Heart right ventricle (tissue), 16 donors: ENCODE measurements around the gene DPAGT1. TPM values are rescaled to one million over a fixed set of nuclear protein-coding genes. Genes with fewer than 3 reads are reported as not detected.
"Not testable (repeated sequence)": the region's sequence is repeated elsewhere in the genome, so short reads cannot be mapped to it uniquely, and the experiment has no call there.

Experiments used
- ATAC-seq, 8 donors: fragments of 200-7000 bp; cut with Tn5 transposase; one replicate each; pipeline ENCODE4 v1.9.1; 2020; ENCODE audit warnings: mild to moderate bottlenecking in 8 of 8, moderate library complexity in 8 of 8, moderate number of reproducible peaks in 1 of 8
- DNase-seq, 2 donors: peaks; one replicate each; pipeline ENCODE4 v3.0.0-alpha.2; 2020
- H3K27ac ChIP-seq, 10 donors: fragments of 200-600 bp; sonication (generic) in 2 of 10; one replicate each; pipeline versions ENCODE4 v1.5.0 to v1.8.0; 2020 to 2022; ENCODE audit warnings: mild to moderate bottlenecking in 3 of 10
- H3K27me3 ChIP-seq, 7 donors: fragments of 200-600 bp; one replicate each; pipeline ENCODE4 v1.8.0; 2021 to 2022; ENCODE audit warnings: mild to moderate bottlenecking in 2 of 7
- H3K36me3 ChIP-seq, 9 donors: fragments of 200-600 bp; sonication (generic) in 1 of 9; one replicate each; pipeline versions ENCODE4 v1.5.0 to v1.8.0; 2020 to 2022; ENCODE audit warnings: mild to moderate bottlenecking in 2 of 9
- H3K4me1 ChIP-seq, 9 donors: fragments of 200-600 bp; sonication (generic) in 1 of 9; one replicate each; pipeline versions ENCODE4 v1.5.0 to v1.8.0; 2020 to 2022; ENCODE audit warnings: mild to moderate bottlenecking in 4 of 9
- H3K4me3 ChIP-seq, 10 donors: fragments of 200-600 bp; sonication (generic) in 2 of 10; one replicate each; pipeline versions ENCODE4 v1.5.0 to v1.8.0; 2020 to 2022; ENCODE audit warnings: mild to moderate bottlenecking in 7 of 10, moderate library complexity in 2 of 10
- H3K9me3 ChIP-seq, 11 donors: fragments of 200-600 bp in 10 of 11; sonication (generic) in 2 of 11; one replicate each; pipeline versions ENCODE4 v1.5.0 to v1.8.0; 2013 to 2022; ENCODE audit warnings: mild to moderate bottlenecking in 2 of 11, control low read depth in 1 of 11, moderate library complexity in 1 of 11
- CTCF ChIP-seq, 9 donors: fragments of 200-600 bp; sonication (generic) in 2 of 9; IDR thresholded peaks; one replicate each; pipeline versions ENCODE4 v1.5.0 to v1.8.0; 2021 to 2022; ENCODE audit warnings: antibody characterized with exemption in 9 of 9, mild to moderate bottlenecking in 5 of 9, moderate library complexity in 1 of 9
- WGBS, 2 donors: extraction: QIAGEN DNeasy Blood & Tissue Kit; methylation state at CpG; one replicate each; pipeline ENCODE4 v1.1.7; 2013; ENCODE audit warnings: inconsistent platforms in 1 of 2; 5-methylcytosine and 5-hydroxymethylcytosine counted together
- intact Hi-C, 10 donors: fragments of 100-400 bp; cut with DNase I; formaldehyde crosslinking; loops; one replicate each; pipeline versions ENCODE4 v1.11.1 to v1.14.2; 2022
- polyA plus RNA-seq, 2 donors: library from polyadenylated mRNA; stranded (reverse); fragments of 200-250 nt; gene quantifications; one replicate each; pipeline ENCODE4 v1.2.3, GENCODE V29; 2013
- total RNA-seq, 10 donors: library from RNA; stranded (reverse); fragmentation: NEBNext Ultra II Directional in 3 of 10; extraction: Animal tissue kit (Norgen Biotek cat#: 25700) in 3 of 10; gene quantifications; one replicate each; pipeline versions ENCODE4 v1.2.1 to v1.2.4, GENCODE V29; 2021 to 2023
- donor health status: Arrhythmogenic right ventricular cardiomyopathy.
- donor health status: ischemic (EF 13 %, LVEDD 7.1; RV severe dilation, severe dysfunction).
- donor health status: healthy with polysubstance abuse.
- donor health status: DM: no; HTN: yes; CAD: no.
- donor health status: DM: no; HTN: no; CAD: no.
- donor health status: ischemic (EF 25% LVEDD 6.9; RV normal size, moderate dysfunction).
- donor health status: ischemic (EF 25% LVEDD 5.7; RV mildly dilated, moderate dysfunction).
- donor health status: healthy.
- donor health status: DM: yes; HTN: yes; CAD: no.
- donor health status: Ischemic cardiomyopathy.
- donor health status: ischemic (EF 35%, LVEDD 5.7; RV mildly dilated, moderate dysfunction).
- donor health status: nonischemic (EF 11% LVEDD 7.7; RV severe dilation, severe dysfunction).
- donor health status: DM: yes; HTN: yes; CAD: no.
- donor health status: PGD.
- donor health status: ischemic (EF 29% LVEDD 5.4; RV normal size, mild dysfunction).
- donor health status: nonischemic (EF 23%, LVEDD 6.1; RV moderate dilation, normal function).

Gene DPAGT1
- total and polyA plus RNA-seq, 12 donors = 8.6 to 24.3 (median 16.5) TPM

DNA sequence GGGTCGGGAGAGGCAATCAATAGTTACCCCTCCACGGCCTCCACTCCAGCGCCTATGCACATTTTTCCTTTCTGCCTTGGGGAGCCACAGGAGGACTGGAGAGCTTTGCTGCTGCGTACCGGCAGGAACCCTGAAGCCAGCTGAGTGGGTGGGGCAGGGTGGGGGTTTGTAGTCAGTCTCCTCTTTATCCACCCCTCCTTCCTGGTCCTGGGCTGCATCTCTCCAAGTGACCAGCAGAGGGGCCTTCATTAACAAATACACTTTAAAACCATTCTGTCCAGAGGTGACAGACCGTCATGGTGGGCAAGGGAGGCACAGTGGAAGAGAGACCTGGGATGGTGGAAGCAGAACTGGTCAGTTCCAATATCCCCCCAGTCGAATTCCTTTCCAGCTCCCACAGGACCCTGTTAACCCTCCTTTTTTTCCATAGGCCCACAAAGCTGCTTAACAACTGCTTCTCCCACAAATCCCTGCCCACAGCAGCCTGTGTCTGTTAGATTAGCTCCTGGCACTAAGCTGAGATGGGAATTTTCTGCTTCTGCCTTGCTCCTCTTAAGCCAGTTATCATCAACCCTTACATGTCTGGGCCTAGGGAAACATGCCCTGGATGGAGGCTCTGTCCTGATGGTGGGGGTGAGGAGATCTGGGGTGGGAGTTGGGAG lies 43.3 kb upstream of the DPAGT1 start:
- H3K4me1 ChIP-seq = peaks cover 0 to 20% (median 11%) of the 10 kb centered on the region in 9 donors
- intact Hi-C loops = loop anchor here (2.0 to 10.0 kb wide), 6 partner anchors 47 to 180 kb away; no protein-coding TSS in a partner anchor

DNA sequence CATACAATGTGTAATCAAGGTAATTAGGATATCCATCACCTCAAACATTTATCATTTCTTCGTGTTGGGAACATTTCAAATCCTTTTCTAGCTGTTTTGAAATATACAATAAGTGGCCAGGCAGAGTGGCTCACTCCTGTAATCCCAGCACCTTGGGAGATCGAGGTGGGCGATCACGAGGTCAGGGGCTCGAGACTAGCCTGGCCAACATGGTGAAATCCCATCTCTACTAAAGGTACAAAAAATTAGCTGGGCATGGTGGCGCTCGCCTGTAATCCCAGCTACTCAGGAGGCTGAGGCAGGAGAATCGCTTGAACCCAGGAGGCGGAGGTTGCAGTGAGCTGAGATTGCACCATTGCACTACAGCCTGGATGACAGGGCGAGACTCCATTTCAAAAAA lies 37.6 kb upstream of the DPAGT1 start:
- H3K27ac ChIP-seq, intact Hi-C loops, H3K4me1 ChIP-seq, DNase-seq, H3K9me3 ChIP-seq, H3K4me3 ChIP-seq, ATAC-seq: not testable (repeated sequence)
- 92 to 93% methylated on average over 10 of the region's 10 CpGs for WGBS, 2 donors
- peaks cover 0 to 12% (median 5%) of the 10 kb centered on the region in 9 donors for H3K36me3 ChIP-seq
- peaks cover 0 to 11% (median 0%) of the 10 kb centered on the region in 7 donors for H3K27me3 ChIP-seq

More for the DNA sequence above, 43.3 kb upstream of the DPAGT1 start:
- peak; percentile 44 to 74 (median 68) for TF ChIP-seq CTCF (IDR thresholded peaks at IDR 0.05)
- Histone ChIP-seq H3K27ac (no peak overlapping the region), H3K9me3 (no peaks in the 10 kb centered on the region), H3K27me3 (peaks cover 0 to 49% (median 18%) of the 10 kb centered on the region in 7 donors), H3K4me3 (no peak overlapping the region), H3K36me3 (no peaks in the 10 kb centered on the region)
- DNase-seq = peak; percentile 44 to 53
- ATAC-seq = peak; percentile 48 to 82 (median 78)
- WGBS, 2 donors = 13 to 14% methylated on average over 7 of the region's 7 CpGs

DNA sequence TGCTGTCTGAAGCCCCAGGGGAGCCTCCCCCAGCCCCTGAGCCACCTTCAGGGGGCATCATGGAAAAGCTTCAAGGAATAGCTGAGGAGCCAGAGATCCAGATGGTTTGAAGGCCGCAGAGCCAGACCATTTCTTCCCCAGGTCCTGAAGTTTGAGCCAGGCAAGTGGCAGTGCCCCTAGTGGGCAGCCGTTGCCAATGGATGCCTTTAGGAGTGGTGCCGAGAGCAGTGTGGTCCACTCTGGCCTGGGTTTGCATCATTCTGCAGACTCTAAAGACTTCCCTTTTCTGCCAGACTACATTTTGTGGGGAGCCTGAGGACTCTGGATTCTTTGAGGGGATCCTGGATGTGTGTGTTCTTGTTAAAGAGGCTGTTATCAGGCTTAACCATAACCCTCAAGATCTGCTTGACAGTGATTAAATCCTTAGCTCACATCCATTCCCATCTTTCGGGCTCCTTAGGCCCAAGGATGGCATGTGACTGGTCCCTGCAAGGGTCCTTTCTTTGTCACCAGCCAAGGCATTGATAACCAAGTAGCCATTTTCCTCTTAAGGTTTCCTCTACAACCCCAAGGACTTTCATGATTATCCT lies 32.8 kb upstream of the DPAGT1 start:
- Histone ChIP-seq H3K27ac (no peak overlapping the region), H3K4me1 (peaks cover 0 to 19% (median 0%) of the 10 kb centered on the region in 9 donors), H3K4me3 (no peak overlapping the region), H3K9me3 (no peaks in the 10 kb centered on the region), H3K27me3 (no peaks in the 10 kb centered on the region), H3K36me3 (peaks cover 0 to 59% (median 42%) of the 10 kb centered on the region in 9 donors)
- WGBS, 2 donors = 70 to 79% methylated on average over 4 of the region's 4 CpGs
- ATAC-seq (peak in 2 of 8 donors; percentile 35 to 54), DNase-seq (no peak)
- intact Hi-C loops = no loop called here
- peak in 7 of 9 donors; percentile 34 to 58 (median 36) for TF ChIP-seq CTCF (IDR thresholded peaks at IDR 0.05)

GRCh38 chr11:119130662-119131061 lies 29.0 kb upstream of the DPAGT1 start:
- Histone ChIP-seq H3K4me3 (no peak overlapping the region), H3K4me1 (peaks cover 0 to 19% (median 10%) of the 10 kb centered on the region in 9 donors), H3K36me3 (peaks cover 0 to 92% (median 49%) of the 10 kb centered on the region in 9 donors), H3K27ac (peak overlapping the region in 1 of 10 donors; percentile 20), H3K27me3 (no peaks in the 10 kb centered on the region), H3K9me3 (no peaks in the 10 kb centered on the region)
- no peak for TF ChIP-seq CTCF (IDR thresholded peaks at IDR 0.05)
- no peak for DNase-seq
- intact Hi-C loops = no loop called here
- WGBS, 2 donors = 58 to 59% methylated on average over 3 of the region's 3 CpGs
- ATAC-seq = no peak
